ENCODE measurements around the gene TSPAN4. TPM values are rescaled to one million over a fixed set of nuclear protein-coding genes. Genes with fewer than 3 reads are reported as not detected.

TSPAN4 gene
- 40.0 and 40.2 TPM in 2 replicates for total RNA-seq
- long read RNA-seq, partial matches to known transcripts = 0 of 3 reads
- long read RNA-seq, other reads (novel, unspliced or antisense) = 1 of 3 reads

GRCh38 chr11:842370-843002 is at the start of gene TSPAN4, which contains the start of gene POLR2L:
TSS of gene TSPAN4 (plus strand) at chr11:842852. CDS start at chr11:850305, 7,453 bp downstream.
TSS of gene POLR2L (minus strand) at chr11:842529. CDS start at chr11:842508, 21 bp downstream.
- no peak for TF ChIP-seq CTCF (conservative IDR thresholded peaks at IDR 0.05)
- peak; percentile 84 for DNase-seq (ENCODE audit: low read depth, low spot score)
- no peaks in the 10 kb centered on the region for H3K9me3 Mint-ChIP-seq
- H3K36me3 Mint-ChIP-seq (ENCODE audit: low read depth) = peaks cover 5% of the 10 kb centered on the region
- H3K4me3 Mint-ChIP-seq = peak within 1 kb of the TSS; percentile 92
- peaks cover 10% of the 10 kb centered on the region for H3K27me3 Mint-ChIP-seq (ENCODE audit: low read depth)
- H3K27ac Mint-ChIP-seq (ENCODE audit: unreplicated experiment) = peak within 1 kb of the TSS; percentile 43
- peaks cover 18% of the 10 kb centered on the region for H3K4me1 Mint-ChIP-seq

- no peak for TF ChIP-seq CTCF (conservative IDR thresholded peaks at IDR 0.05)
- Mint-ChIP-seq H3K4me3 (no peak overlapping the region), H3K4me1 (peaks cover 15% of the 10 kb centered on the region), H3K36me3 (ENCODE audit: low read depth) (no peaks in the 10 kb centered on the region), H3K27ac (ENCODE audit: unreplicated experiment) (no peak overlapping the region), H3K27me3 (ENCODE audit: low read depth) (no peaks in the 10 kb centered on the region), H3K9me3 (no peaks in the 10 kb centered on the region)
- DNase-seq (ENCODE audit: low read depth, low spot score) = no peak
Observed at GRCh38 chr11:792873-793272, 49.8 kb upstream of the TSPAN4 start.

- no peaks in the 10 kb centered on the region for H3K36me3 Mint-ChIP-seq (ENCODE audit: low read depth)
- H3K9me3 Mint-ChIP-seq = no peaks in the 10 kb centered on the region
- peaks cover 15% of the 10 kb centered on the region for H3K4me1 Mint-ChIP-seq
- TF ChIP-seq CTCF (conservative IDR thresholded peaks at IDR 0.05) = no peak
- no peak for DNase-seq (ENCODE audit: low read depth, low spot score)
- H3K4me3 Mint-ChIP-seq = peak overlapping the region; percentile 66
- H3K27ac Mint-ChIP-seq (ENCODE audit: unreplicated experiment) = no peak overlapping the region
- no peaks in the 10 kb centered on the region for H3K27me3 Mint-ChIP-seq (ENCODE audit: low read depth)
Observed at GRCh38 chr11:793556-793955, 49.1 kb upstream of the TSPAN4 start.

- TF ChIP-seq CTCF (conservative IDR thresholded peaks at IDR 0.05) = no peak
- H3K9me3 Mint-ChIP-seq = no peaks in the 10 kb centered on the region
- DNase-seq (ENCODE audit: low read depth, low spot score) = no peak
- no peaks in the 10 kb centered on the region for H3K27me3 Mint-ChIP-seq (ENCODE audit: low read depth)
- no peak overlapping the region for H3K27ac Mint-ChIP-seq (ENCODE audit: unreplicated experiment)
- H3K4me3 Mint-ChIP-seq = peak overlapping the region; percentile 66
- H3K4me1 Mint-ChIP-seq = peaks cover 15% of the 10 kb centered on the region
- no peaks in the 10 kb centered on the region for H3K36me3 Mint-ChIP-seq (ENCODE audit: low read depth)
Observed at GRCh38 chr11:794013-794765, 48.5 kb upstream of the TSPAN4 start.

GRCh38 chr11:794766-795633 is 47.7 kb upstream of the TSPAN4 start:
- peak overlapping the region; percentile 78 for H3K4me3 Mint-ChIP-seq
- H3K4me1 Mint-ChIP-seq = peaks cover 15% of the 10 kb centered on the region
- H3K9me3 Mint-ChIP-seq = no peaks in the 10 kb centered on the region
- H3K27ac Mint-ChIP-seq (ENCODE audit: unreplicated experiment) = peak overlapping the region; percentile 43
- TF ChIP-seq CTCF (conservative IDR thresholded peaks at IDR 0.05) = no peak
- no peak for DNase-seq (ENCODE audit: low read depth, low spot score)
- no peaks in the 10 kb centered on the region for H3K27me3 Mint-ChIP-seq (ENCODE audit: low read depth)
- no peaks in the 10 kb centered on the region for H3K36me3 Mint-ChIP-seq (ENCODE audit: low read depth)
